IPS-15b (cell line): Measurements from ENCODE around the gene MSH6.

ENCODE experiments used
- H3K27me3 ChIP-seq: one replicate; pipeline ENCODE4 v1.6.1; 2013; ENCODE audit warnings: low read length; ENCODE audit not compliant: control insufficient read depth, insufficient read depth
- H3K36me3 ChIP-seq: one replicate; pipeline ENCODE4 v1.6.1; 2013; ENCODE audit warnings: low read length; ENCODE audit not compliant: control insufficient read depth, insufficient read depth
- H3K4me1 ChIP-seq: one replicate; pipeline ENCODE4 v1.6.1; 2013; ENCODE audit warnings: mild to moderate bottlenecking, low read length; ENCODE audit not compliant: control insufficient read depth, insufficient read depth
- H3K4me3 ChIP-seq: one replicate; pipeline ENCODE4 v1.5.1; 2013; ENCODE audit warnings: low read depth, low read length
- H3K9ac ChIP-seq: one replicate; pipeline ENCODE4 v1.6.1; 2013; ENCODE audit warnings: low read depth, mild to moderate bottlenecking, low read length
- H3K9me3 ChIP-seq: one replicate; pipeline ENCODE4 v1.6.1; 2013; ENCODE audit warnings: mild to moderate bottlenecking, low read length; ENCODE audit not compliant: control insufficient read depth, insufficient read depth

Gene MSH6

DNA sequence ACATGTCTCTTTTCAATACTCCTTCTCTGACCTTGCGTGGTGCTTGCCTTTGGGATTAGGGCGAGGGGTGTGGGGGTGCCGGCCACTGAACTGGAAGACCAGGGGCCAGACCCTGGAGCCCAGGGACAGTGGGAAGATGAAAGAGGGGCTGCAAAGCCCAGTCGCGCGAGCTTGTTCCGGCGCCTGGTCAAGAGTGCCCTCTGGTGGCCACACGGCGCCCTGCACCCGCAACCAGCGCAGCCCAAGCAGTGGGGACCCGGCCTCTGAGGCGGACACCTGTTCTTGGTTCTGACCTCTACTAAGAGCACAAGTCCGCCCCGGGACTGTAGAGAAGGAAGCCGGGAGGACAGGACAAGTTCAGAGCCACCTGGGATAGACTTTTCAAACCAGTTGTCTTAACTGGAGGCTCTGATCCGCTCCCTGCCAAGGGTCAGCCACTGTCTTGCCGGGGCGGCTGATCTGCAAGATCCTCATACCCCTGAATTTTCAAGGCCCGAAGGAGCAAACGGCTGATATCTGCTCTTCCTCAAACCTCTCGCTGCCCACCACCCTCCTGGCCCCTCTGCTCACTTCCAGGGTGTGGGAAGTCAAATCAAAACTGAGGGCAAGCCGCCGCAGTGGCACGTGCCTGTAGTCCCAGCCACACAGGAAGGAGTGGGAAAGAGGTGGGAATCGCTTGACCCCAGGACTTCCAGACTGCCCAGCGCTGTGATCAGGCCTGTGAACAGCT is 14.9 kb upstream of the MSH6 start:
- no peaks in the 10 kb centered on the region for H3K36me3 ChIP-seq
- H3K4me3 ChIP-seq, result no peak overlapping the region
- H3K4me1 ChIP-seq, result no peaks in the 10 kb centered on the region
- H3K9me3 ChIP-seq, result no peaks in the 10 kb centered on the region
- no peak overlapping the region for H3K9ac ChIP-seq
- H3K27me3 ChIP-seq, result no peaks in the 10 kb centered on the region

DNA sequence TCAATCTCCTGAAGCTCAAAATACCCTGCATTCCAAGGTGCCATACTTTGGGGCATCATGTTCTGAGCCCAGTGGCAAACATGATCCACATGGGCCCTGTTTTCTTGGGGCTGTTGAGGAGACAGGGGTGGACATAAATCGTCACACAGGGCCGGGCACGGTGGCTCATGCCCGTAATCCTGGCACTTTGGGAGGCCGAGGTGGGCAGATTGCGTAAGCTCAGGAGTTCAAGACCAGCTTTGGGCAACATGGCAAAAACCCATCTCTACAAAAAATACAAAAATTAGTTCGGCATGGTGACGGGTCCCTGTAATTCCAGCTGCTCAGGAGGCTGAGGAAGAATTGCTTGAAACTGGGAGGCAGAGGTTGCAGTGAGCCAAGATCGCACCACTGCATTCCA is 13.6 kb upstream of the MSH6 start:
- Histone ChIP-seq H3K36me3 (no peaks in the 10 kb centered on the region), H3K9ac (no peak overlapping the region), H3K4me1 (peaks cover under 1% of the 10 kb centered on the region)

DNA sequence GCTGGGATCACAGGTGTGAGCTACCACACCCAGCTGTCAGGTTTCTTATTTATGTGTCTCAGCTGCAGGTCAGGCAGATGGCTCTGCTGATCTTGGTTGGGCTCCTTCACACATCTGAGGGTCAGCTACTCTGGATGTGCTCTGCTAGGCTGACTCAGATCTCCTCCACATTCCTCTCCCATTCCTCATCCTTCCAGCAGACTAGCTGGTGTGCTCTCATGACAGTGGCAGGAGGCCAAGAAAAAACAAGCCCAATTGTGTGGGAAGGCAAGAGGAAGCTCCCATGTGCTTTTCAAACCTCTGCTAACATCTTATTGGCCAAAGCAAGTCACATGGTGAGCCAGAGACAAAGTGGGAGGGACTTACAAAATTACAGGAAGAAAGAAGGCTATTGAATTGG is 11.7 kb upstream of the MSH6 start:
- Histone ChIP-seq H3K9me3 (no peaks in the 10 kb centered on the region), H3K36me3 (no peaks in the 10 kb centered on the region), H3K4me3 (no peak overlapping the region), H3K27me3 (no peaks in the 10 kb centered on the region), H3K4me1 (peaks cover 4% of the 10 kb centered on the region), H3K9ac (no peak overlapping the region)

More for the DNA sequence above, 13.6 kb upstream of the MSH6 start:
- Histone ChIP-seq H3K27me3 (no peaks in the 10 kb centered on the region), H3K9me3 (no peaks in the 10 kb centered on the region), H3K4me3 (no peak overlapping the region)

DNA sequence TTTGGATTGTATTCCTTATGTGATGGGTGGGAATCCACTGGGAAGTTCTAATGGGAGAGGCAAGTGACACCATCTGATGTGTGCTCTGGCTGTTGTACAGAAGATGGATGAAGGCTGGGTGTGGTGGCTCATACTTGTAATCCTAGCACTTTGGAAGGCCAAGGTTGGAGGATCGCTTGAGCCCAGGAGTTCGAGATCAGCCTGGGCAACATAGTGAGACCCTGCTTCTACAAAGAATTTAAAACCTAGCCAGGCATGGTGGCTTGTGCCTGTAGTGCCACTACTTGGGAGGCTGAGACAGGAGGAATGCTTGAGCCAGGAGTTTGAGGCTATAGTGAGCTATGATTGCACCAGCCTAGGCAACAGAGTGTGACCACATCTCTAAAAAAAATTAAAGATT is 10.6 kb upstream of the MSH6 start:
- Histone ChIP-seq H3K4me3 (no peak overlapping the region), H3K27me3 (no peaks in the 10 kb centered on the region), H3K4me1 (peaks cover 7% of the 10 kb centered on the region), H3K9ac (no peak overlapping the region), H3K9me3 (no peaks in the 10 kb centered on the region), H3K36me3 (no peaks in the 10 kb centered on the region)

DNA sequence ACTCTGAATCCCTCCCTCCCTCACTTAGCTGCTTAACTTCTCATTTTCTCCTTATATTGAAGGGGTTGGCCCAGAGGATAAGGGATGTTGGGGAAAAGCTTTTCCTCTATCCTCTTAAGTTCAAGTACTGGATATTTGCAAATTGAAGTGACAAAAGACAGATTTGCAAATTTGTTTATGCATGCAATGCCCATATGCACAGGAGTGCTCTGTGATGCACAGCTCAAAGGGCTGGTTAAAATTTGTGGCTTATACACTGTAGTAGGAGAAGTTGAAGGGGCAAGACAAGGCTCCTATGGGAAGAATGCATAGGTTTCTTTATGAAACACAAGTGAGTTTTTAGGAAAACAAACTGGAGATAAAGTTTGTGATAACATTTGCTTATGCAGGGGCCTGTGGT is 8.4 kb upstream of the MSH6 start:
- Histone ChIP-seq H3K9me3 (no peaks in the 10 kb centered on the region), H3K36me3 (no peaks in the 10 kb centered on the region), H3K27me3 (no peaks in the 10 kb centered on the region), H3K9ac (no peak overlapping the region), H3K4me3 (no peak overlapping the region), H3K4me1 (peaks cover 7% of the 10 kb centered on the region)

DNA sequence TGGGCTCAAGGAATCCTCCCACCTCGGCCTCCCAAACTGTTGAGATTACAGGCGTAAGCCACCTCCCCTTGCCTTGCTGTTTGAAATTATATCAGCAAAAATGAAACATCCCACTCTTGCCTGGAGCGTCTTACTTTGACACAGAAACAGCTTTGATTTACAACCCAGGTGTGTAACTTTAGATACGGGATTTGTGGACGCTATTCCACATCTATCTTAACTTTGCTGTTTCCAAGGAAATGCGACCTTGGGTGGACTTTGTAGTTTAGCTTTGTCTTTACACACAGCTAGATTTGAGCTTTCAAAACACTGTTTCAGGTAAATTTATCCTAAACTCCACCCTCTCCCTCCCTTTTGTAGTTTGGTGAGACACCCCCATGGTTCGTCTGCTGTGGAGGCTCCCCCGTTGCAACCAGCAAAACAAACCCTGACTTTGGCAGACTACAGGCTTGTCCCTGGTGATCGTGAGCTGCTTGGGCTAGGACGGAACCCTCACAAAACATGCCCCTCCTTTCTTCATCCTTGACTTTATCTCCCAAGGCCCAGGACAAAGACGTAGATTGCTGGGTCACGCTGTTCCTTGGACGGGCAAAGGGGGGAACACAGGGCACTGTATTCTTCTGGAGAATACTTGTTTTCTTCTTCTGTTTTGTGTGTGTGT is 5.5 kb upstream of the MSH6 start:
- H3K9ac ChIP-seq, result no peak overlapping the region

DNA sequence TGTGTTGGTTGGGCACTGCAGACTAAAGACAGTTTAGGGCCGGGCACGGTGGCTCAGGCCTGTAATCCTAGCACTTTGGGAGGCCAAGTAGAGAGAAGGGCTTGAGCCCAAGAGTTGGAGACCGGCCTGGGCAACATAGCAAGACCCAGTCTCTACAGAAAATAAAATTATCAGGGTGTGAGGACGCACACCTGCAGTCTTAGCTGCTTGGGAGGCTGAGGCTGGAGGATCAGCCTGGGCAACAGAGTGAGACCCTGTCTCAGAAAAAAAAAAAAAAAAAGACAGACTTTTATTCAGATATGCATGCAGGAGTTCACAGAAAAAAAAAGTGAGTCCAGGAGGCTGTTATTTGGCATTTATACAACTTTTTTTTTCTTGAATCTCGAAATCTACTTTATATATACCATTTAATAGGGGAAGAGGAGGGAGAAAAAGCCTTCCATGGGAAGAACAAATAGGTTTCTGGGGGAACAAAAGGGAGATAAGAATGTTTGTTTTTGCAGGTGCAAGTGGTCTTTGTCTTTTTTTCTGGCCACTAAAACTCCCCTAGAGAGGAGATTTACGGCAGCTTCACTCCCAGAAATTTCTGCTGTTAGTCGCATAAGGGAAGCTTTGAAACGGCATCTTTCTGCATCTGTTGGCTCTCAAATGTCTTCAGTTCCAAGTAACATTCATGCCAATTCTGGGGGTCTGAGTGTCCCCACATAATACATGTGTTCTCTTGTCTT is 4.1 kb upstream of the MSH6 start:
- Histone ChIP-seq H3K4me1 (peaks cover 7% of the 10 kb centered on the region), H3K9ac (no peak overlapping the region), H3K27me3 (no peaks in the 10 kb centered on the region), H3K4me3 (no peak overlapping the region), H3K9me3 (no peaks in the 10 kb centered on the region), H3K36me3 (no peaks in the 10 kb centered on the region)

More for the DNA sequence above, 5.5 kb upstream of the MSH6 start:
- Histone ChIP-seq H3K4me1 (peaks cover 7% of the 10 kb centered on the region), H3K36me3 (no peaks in the 10 kb centered on the region), H3K4me3 (no peak overlapping the region), H3K27me3 (no peaks in the 10 kb centered on the region), H3K9me3 (no peaks in the 10 kb centered on the region)

DNA sequence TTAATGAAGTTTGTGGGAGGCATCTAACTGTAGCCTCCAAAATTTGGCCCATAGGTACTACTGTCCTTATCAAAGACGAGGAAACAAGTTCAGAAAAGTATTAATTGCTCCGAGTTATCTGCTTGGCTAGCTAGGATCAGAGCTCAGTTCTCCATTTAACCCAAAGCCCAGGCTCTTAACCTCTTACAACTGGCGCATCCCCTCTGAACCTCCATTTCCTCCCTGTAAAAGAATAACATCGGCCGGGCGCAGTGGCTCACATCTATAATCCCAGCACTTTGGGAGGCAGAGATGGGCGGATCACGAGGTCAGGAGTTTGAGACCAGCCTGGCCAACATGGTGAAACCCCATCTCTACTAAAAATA is 3.5 kb upstream of the MSH6 start:
- H3K36me3 ChIP-seq, result no peaks in the 10 kb centered on the region
- H3K9me3 ChIP-seq, result no peaks in the 10 kb centered on the region
- H3K4me1 ChIP-seq, result peaks cover 6% of the 10 kb centered on the region
- no peak overlapping the region for H3K9ac ChIP-seq
- H3K4me3 ChIP-seq, result no peak overlapping the region
- no peaks in the 10 kb centered on the region for H3K27me3 ChIP-seq

DNA sequence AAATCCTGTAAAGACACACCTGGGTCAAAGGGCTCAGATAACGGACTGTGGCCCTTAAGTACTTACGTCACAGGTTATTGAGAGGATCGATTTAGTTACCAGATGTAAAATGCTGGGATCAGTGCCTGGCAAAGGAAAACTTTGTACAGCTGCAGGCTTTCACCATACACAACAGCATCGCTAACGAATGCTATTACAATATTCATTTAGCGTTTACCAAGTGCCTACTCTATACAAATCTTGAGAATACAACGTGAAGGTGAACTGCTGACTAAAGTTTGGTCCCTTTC is 619 bp upstream of the MSH6 start:
- Histone ChIP-seq H3K36me3 (no peaks in the 10 kb centered on the region), H3K27me3 (no peaks in the 10 kb centered on the region), H3K4me1 (peaks cover 3% of the 10 kb centered on the region), H3K4me3 (peak overlapping the region; percentile 95), H3K9ac (peak overlapping the region; percentile 85), H3K9me3 (no peaks in the 10 kb centered on the region)

DNA sequence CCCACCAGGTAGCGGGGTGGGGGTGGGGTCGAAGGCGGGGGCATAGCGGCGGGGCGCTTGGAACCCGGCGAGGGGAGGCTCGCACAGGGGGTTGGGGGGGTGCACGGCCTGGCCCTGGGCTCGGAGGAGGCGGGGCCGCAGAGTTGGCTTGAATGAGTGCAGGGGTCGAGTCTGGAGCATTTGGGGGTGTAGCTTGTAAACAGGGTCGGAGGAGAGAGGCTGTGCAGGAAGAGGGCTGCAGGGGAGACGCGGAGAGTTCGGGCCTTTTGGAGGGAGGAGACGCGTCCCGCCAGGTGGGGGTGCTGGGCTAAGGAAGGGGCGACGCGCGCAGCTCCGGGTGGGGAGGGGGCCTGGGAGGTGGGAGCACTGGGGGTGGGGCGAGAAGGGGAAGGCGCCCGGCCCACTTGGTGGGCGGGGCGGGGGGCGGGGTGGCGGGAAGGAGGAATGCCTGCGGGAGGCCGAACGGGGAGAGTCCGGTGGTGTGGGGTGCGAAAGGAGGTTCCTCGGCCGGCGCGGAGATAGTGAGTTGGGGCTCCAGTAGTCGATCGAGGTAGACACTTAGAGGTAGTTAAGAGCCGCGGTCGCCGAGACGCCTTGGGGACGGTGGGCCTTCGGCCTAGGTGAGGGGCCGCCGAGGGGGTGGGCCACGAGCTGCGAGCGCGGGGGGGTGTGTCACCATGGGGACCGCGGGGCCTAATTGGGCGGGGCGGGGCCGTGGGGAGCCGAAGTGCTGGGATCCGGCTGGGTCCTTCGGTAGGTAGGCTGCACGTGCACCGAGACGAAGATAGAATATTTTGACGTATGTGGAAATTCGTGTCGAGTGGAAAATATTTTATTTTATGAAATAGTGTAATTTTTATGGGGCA is 774 bp downstream of the MSH6 start:
- peaks cover 3% of the 10 kb centered on the region for H3K4me1 ChIP-seq

DNA sequence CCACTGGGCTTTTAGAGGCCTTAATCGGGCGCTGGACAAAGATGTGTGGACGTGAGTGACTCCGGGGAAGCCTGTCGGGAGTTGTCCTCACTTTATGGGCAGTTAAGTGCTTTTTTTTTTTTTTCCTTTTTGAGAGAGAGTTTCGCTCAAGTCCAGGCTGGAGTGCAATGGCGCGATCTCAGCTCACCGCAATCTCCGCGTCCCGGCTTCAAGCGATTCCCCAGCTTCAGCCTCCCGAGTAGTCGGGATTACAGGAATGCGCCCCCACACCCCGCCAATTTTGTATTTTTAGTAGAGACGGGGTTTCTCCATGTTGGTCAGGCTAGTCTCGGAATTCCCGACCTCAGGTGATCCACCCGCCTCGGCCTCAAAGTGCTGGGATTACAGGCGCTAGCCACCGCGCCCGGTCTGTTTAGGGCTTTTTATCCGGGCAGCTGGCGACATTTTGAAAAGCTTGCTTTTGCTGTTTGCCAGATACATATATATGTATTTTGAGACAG is 1.5 kb downstream of the MSH6 start:
- Histone ChIP-seq H3K4me3 (peak overlapping the region; percentile 75), H3K36me3 (no peaks in the 10 kb centered on the region), H3K4me1 (peaks cover 3% of the 10 kb centered on the region), H3K27me3 (no peaks in the 10 kb centered on the region), H3K9me3 (no peaks in the 10 kb centered on the region), H3K9ac (peak overlapping the region; percentile 79)

More for the DNA sequence above, 774 bp downstream of the MSH6 start:
- no peaks in the 10 kb centered on the region for H3K9me3 ChIP-seq
- no peaks in the 10 kb centered on the region for H3K36me3 ChIP-seq
- H3K4me3 ChIP-seq, result peak overlapping the region; percentile 88
- H3K27me3 ChIP-seq, result no peaks in the 10 kb centered on the region
- H3K9ac ChIP-seq, result peak overlapping the region; percentile 98
